GM23338 (cell line): ENCODE measurements around the gene SMIM14. TPM values are rescaled to one million over a fixed set of nuclear protein-coding genes. Genes with fewer than 3 reads are reported as not detected.

ENCODE experiments used
- ATAC-seq: fragments of 200-7000 bp; cut with Tn5 transposase; 3 replicates; pipeline ENCODE4 v1.9.1; 2020
- DNase-seq: peaks from one replicate; pipeline ENCODE4 v3.0.0-alpha.2; 2015; ENCODE audit warnings: low spot score
- H2AFZ ChIP-seq: fragments of 200-600 bp; sonication (generic); 2 replicates; pipeline ENCODE4 v1.8.0; 2016; ENCODE audit warnings: antibody characterized with exemption, mild to moderate bottlenecking, moderate library complexity
- H3F3A ChIP-seq: fragments of 200-600 bp; sonication (generic); replicated peaks from 2 replicates; pipeline ENCODE4 v1.8.0; 2017; ENCODE audit warnings: antibody characterized with exemption, mixed run types, low read depth
- H3K27ac ChIP-seq: fragments of 200-600 bp; sonication (generic); 2 replicates; pipeline ENCODE4 v1.6.1; 2016; ENCODE audit warnings: low read depth
- H3K27me3 ChIP-seq: fragments of 200-600 bp; sonication (generic); 2 replicates; pipeline ENCODE4 v1.8.0; 2016; ENCODE audit warnings: mild to moderate bottlenecking, mixed run types, moderate library complexity; ENCODE audit not compliant: insufficient read depth
- H3K36me3 ChIP-seq: fragments of 200-600 bp; sonication (generic); 2 replicates; pipeline ENCODE4 v1.8.0; 2016; ENCODE audit warnings: mild to moderate bottlenecking; ENCODE audit not compliant: insufficient read depth
- H3K4me1 ChIP-seq: fragments of 200-600 bp; sonication (generic); 2 replicates; pipeline ENCODE4 v1.8.0; 2016; ENCODE audit warnings: mild to moderate bottlenecking, moderate library complexity; ENCODE audit not compliant: insufficient read depth
- H3K4me2 ChIP-seq: fragments of 200-600 bp; sonication (generic); 2 replicates; pipeline ENCODE4 v1.7.1; 2017; ENCODE audit warnings: mixed run types
- H3K4me3 ChIP-seq: fragments of 200-600 bp; sonication (generic); 2 replicates; pipeline ENCODE4 v1.6.1; 2016; ENCODE audit warnings: mixed run types
- H3K79me2 ChIP-seq: fragments of 200-600 bp; sonication (generic); replicated peaks from 2 replicates; pipeline ENCODE4 v1.8.0; 2017; ENCODE audit warnings: mild to moderate bottlenecking; ENCODE audit not compliant: insufficient read depth
- H3K9me2 ChIP-seq: fragments of 200-600 bp; sonication (generic); 2 replicates; pipeline ENCODE4 v1.8.0; 2017; ENCODE audit not compliant: insufficient read depth
- H4K20me1 ChIP-seq: fragments of 200-600 bp; sonication (generic); replicated peaks from 2 replicates; pipeline ENCODE4 v1.8.0; 2017; ENCODE audit warnings: mild to moderate bottlenecking; ENCODE audit not compliant: insufficient read depth
- H3K27ac Mint-ChIP-seq: 2 replicates; pipeline ENCODE4 v1.8.0; 2020; ENCODE audit warnings: inconsistent platforms, mild to moderate bottlenecking, moderate library complexity, mixed read lengths
- H3K27me3 Mint-ChIP-seq: 3 replicates; pipeline ENCODE4 v1.8.0; 2022; ENCODE audit warnings: low read depth, mild to moderate bottlenecking, moderate library complexity, mixed read lengths, inconsistent platforms; ENCODE audit not compliant: insufficient read depth, poor library complexity
- H3K36me3 Mint-ChIP-seq: 3 replicates; pipeline ENCODE4 v1.8.0; 2021; ENCODE audit warnings: low read depth, mild to moderate bottlenecking, inconsistent platforms, moderate library complexity, mixed read lengths
- H3K4me1 Mint-ChIP-seq: 3 replicates; pipeline ENCODE4 v1.8.0; 2020; ENCODE audit warnings: mild to moderate bottlenecking, inconsistent platforms, mixed read lengths
- H3K4me3 Mint-ChIP-seq: 3 replicates; pipeline ENCODE4 v1.8.0; 2021; ENCODE audit warnings: moderate library complexity, mild to moderate bottlenecking, inconsistent platforms, mixed read lengths
- H3K9me3 Mint-ChIP-seq: 3 replicates; pipeline ENCODE4 v1.8.0; 2020; ENCODE audit warnings: moderate library complexity, mild to moderate bottlenecking, inconsistent platforms, mixed read lengths
- CREB1 ChIP-seq: fragments of 250-450 bp; sonication (Bioruptor Pico); IDR thresholded peaks from 2 replicates; pipeline ENCODE4 v1.5.0; 2020; ENCODE audit warnings: low read depth, mild to moderate bottlenecking, moderate library complexity
- EZH2 ChIP-seq: fragments of 200-600 bp; sonication (generic); IDR thresholded peaks from one replicate; pipeline ENCODE4 v1.8.0; 2017; ENCODE audit warnings: antibody characterized with exemption, mild to moderate bottlenecking, low read depth; ENCODE audit not compliant: unreplicated experiment
- EZH2phosphoT487 ChIP-seq: fragments of 200-600 bp; sonication (generic); IDR thresholded peaks from one replicate; pipeline ENCODE4 v1.8.1; 2018; ENCODE audit warnings: antibody characterized with exemption; ENCODE audit not compliant: unreplicated experiment
- JUNB ChIP-seq: IDR thresholded peaks from one replicate; pipeline ENCODE4 v1.6.1; 2016; ENCODE audit warnings: antibody characterized with exemption; ENCODE audit not compliant: unreplicated experiment
- NANOG ChIP-seq: IDR thresholded peaks from 2 replicates; pipeline ENCODE4 v1.6.1; 2016; ENCODE audit warnings: antibody characterized with exemption, borderline replicate concordance
- POLR2AphosphoS5 ChIP-seq: IDR thresholded peaks from 2 replicates; pipeline ENCODE4 v1.6.1; 2016; ENCODE audit warnings: antibody characterized with exemption, low read depth
- STAT1 ChIP-seq: IDR thresholded peaks from one replicate; pipeline ENCODE4 v1.6.1; 2016; ENCODE audit warnings: antibody characterized with exemption; ENCODE audit not compliant: unreplicated experiment
- ZNF114 ChIP-seq: fragments of 250-450 bp; sonication (Bioruptor Pico); IDR thresholded peaks from 2 replicates; pipeline ENCODE4 v1.5.0; 2020; ENCODE audit warnings: mild to moderate bottlenecking, moderate library complexity
- ZNF331 ChIP-seq: fragments of 250-450 bp; sonication (Bioruptor Pico); IDR thresholded peaks from 2 replicates; pipeline ENCODE4 v1.5.0; 2020; ENCODE audit warnings: low read depth, mild to moderate bottlenecking, moderate library complexity
- polyA plus RNA-seq: library from polyadenylated mRNA; unstranded; fragments of >200 nt; fragmentation: Nextera tagmentation; extraction: Ambion mirVana; gene quantifications from 2 replicates; pipeline ENCODE4 v1.2.1, GENCODE V29; 2016
- total RNA-seq: library from RNA; depleted of rRNA; stranded (reverse); fragments of >200 nt; shearing (Covaris generic); gene quantifications from 2 replicates; pipeline ENCODE4 v1.2.3, GENCODE V29; 2014
- TF ChIP-seq, protein P1 (sequence below): fragments of 250-450 bp; sonication (Bioruptor Pico); IDR thresholded peaks from 2 replicates; pipeline ENCODE4 v1.5.0; 2020; ENCODE audit warnings: mild to moderate bottlenecking, moderate library complexity
- TF ChIP-seq, protein P2 (sequence below): IDR thresholded peaks from one replicate; pipeline ENCODE4 v1.6.1; 2018; ENCODE audit warnings: antibody characterized with exemption; ENCODE audit not compliant: unreplicated experiment
- TF ChIP-seq, protein P3 (sequence below), 2 experiments: fragments of 200-600 bp in 1 of 2; sonication (generic) in 1 of 2; conservative IDR thresholded peaks; 2 replicates each; pipeline versions ENCODE4 v1.5.1 to v1.6.1; 2016 to 2017; ENCODE audit warnings: antibody characterized with exemption in 2 of 2, low read depth in 2 of 2, mild to moderate bottlenecking in 2 of 2, moderate library complexity in 1 of 2
- TF ChIP-seq, protein P4 (sequence below): IDR thresholded peaks from 2 replicates; pipeline ENCODE4 v1.6.1; 2016; ENCODE audit warnings: antibody characterized with exemption

The SMIM14 gene
- total and polyA plus RNA-seq, 2 experiments from 2014 or later = 29.0 to 52.6 TPM

DNA sequence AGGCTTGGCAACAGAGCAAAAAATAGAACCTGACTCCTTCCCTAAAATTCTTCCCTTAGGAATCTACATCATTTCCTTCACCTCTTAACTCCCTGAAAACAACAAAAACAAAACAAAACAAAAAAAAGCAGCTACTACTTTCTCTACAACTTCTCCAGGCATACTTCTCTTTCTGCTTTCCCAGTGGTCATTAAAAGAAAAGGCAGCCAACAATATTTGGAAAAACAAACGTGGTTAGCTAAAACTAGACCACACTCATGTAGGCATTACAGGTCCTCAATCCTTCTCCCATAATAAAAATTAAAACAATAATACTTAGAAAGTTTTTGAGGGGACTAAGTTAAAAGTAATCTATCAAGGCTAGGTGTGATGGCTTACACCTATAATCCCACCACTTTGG lies 29.0 kb upstream of the SMIM14 start:
- peaks cover 2% of the 10 kb centered on the region for H3K27me3 Mint-ChIP-seq
- H3K36me3 Mint-ChIP-seq = no peaks in the 10 kb centered on the region
- H3K4me3 Mint-ChIP-seq = no peak overlapping the region
- Histone ChIP-seq H4K20me1 (no peaks in the 10 kb centered on the region), H3K4me2 (no peak overlapping the region), H3K4me1 (no peaks in the 10 kb centered on the region), H3K27me3 (no peaks in the 10 kb centered on the region), H3K79me2 (no peaks in the 10 kb centered on the region), H2AFZ (no peak overlapping the region), H3K9me2 (no peaks in the 10 kb centered on the region), H3K4me3 (no peak overlapping the region), H3K27ac (no peak overlapping the region), H3K36me3 (no peaks in the 10 kb centered on the region), H3F3A (no peaks in the 10 kb centered on the region)
- peaks cover 7% of the 10 kb centered on the region; the same call in 2 of the 3 replicates for H3K9me3 Mint-ChIP-seq
- no peaks in the 10 kb centered on the region for H3K4me1 Mint-ChIP-seq
- TF ChIP-seq, protein P1, sequence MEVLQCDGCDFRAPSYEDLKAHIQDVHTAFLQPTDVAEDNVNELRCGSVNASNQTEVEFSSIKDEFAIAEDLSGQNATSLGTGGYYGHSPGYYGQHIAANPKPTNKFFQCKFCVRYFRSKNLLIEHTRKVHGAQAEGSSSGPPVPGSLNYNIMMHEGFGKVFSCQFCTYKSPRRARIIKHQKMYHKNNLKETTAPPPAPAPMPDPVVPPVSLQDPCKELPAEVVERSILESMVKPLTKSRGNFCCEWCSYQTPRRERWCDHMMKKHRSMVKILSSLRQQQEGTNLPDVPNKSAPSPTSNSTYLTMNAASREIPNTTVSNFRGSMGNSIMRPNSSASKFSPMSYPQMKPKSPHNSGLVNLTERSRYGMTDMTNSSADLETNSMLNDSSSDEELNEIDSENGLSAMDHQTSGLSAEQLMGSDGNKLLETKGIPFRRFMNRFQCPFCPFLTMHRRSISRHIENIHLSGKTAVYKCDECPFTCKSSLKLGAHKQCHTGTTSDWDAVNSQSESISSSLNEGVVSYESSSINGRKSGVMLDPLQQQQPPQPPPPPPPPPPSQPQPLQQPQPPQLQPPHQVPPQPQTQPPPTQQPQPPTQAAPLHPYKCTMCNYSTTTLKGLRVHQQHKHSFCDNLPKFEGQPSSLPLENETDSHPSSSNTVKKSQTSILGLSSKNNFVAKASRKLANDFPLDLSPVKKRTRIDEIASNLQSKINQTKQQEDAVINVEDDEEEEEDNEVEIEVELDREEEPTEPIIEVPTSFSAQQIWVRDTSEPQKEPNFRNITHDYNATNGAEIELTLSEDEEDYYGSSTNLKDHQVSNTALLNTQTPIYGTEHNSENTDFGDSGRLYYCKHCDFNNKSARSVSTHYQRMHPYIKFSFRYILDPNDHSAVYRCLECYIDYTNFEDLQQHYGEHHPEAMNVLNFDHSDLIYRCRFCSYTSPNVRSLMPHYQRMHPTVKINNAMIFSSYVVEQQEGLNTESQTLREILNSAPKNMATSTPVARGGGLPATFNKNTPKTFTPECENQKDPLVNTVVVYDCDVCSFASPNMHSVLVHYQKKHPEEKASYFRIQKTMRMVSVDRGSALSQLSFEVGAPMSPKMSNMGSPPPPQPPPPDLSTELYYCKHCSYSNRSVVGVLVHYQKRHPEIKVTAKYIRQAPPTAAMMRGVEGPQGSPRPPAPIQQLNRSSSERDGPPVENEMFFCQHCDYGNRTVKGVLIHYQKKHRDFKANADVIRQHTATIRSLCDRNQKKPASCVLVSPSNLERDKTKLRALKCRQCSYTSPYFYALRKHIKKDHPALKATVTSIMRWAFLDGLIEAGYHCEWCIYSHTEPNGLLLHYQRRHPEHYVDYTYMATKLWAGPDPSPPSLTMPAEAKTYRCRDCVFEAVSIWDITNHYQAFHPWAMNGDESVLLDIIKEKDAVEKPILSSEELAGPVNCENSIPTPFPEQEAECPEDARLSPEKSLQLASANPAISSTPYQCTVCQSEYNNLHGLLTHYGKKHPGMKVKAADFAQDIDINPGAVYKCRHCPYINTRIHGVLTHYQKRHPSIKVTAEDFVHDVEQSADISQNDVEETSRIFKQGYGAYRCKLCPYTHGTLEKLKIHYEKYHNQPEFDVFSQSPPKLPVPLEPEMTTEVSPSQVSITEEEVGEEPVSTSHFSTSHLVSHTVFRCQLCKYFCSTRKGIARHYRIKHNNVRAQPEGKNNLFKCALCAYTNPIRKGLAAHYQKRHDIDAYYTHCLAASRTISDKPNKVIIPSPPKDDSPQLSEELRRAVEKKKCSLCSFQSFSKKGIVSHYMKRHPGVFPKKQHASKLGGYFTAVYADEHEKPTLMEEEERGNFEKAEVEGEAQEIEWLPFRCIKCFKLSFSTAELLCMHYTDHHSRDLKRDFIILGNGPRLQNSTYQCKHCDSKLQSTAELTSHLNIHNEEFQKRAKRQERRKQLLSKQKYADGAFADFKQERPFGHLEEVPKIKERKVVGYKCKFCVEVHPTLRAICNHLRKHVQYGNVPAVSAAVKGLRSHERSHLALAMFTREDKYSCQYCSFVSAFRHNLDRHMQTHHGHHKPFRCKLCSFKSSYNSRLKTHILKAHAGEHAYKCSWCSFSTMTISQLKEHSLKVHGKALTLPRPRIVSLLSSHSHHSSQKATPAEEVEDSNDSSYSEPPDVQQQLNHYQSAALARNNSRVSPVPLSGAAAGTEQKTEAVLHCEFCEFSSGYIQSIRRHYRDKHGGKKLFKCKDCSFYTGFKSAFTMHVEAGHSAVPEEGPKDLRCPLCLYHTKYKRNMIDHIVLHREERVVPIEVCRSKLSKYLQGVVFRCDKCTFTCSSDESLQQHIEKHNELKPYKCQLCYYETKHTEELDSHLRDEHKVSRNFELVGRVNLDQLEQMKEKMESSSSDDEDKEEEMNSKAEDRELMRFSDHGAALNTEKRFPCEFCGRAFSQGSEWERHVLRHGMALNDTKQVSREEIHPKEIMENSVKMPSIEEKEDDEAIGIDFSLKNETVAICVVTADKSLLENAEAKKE (CRISPR knock-in tag) = no peak
- TF ChIP-seq JUNB (no peak), STAT1 (no peak), EZH2 (no peak), ZNF114 (CRISPR knock-in tag) (no peak), CREB1 (CRISPR knock-in tag) (no peak), POLR2AphosphoS5 (no peak), NANOG (no peak), EZH2phosphoT487 (no peak), ZNF331 (CRISPR knock-in tag) (no peak)
- TF ChIP-seq, protein P2, sequence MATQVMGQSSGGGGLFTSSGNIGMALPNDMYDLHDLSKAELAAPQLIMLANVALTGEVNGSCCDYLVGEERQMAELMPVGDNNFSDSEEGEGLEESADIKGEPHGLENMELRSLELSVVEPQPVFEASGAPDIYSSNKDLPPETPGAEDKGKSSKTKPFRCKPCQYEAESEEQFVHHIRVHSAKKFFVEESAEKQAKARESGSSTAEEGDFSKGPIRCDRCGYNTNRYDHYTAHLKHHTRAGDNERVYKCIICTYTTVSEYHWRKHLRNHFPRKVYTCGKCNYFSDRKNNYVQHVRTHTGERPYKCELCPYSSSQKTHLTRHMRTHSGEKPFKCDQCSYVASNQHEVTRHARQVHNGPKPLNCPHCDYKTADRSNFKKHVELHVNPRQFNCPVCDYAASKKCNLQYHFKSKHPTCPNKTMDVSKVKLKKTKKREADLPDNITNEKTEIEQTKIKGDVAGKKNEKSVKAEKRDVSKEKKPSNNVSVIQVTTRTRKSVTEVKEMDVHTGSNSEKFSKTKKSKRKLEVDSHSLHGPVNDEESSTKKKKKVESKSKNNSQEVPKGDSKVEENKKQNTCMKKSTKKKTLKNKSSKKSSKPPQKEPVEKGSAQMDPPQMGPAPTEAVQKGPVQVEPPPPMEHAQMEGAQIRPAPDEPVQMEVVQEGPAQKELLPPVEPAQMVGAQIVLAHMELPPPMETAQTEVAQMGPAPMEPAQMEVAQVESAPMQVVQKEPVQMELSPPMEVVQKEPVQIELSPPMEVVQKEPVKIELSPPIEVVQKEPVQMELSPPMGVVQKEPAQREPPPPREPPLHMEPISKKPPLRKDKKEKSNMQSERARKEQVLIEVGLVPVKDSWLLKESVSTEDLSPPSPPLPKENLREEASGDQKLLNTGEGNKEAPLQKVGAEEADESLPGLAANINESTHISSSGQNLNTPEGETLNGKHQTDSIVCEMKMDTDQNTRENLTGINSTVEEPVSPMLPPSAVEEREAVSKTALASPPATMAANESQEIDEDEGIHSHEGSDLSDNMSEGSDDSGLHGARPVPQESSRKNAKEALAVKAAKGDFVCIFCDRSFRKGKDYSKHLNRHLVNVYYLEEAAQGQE = no peak
- TF ChIP-seq, protein P3, sequence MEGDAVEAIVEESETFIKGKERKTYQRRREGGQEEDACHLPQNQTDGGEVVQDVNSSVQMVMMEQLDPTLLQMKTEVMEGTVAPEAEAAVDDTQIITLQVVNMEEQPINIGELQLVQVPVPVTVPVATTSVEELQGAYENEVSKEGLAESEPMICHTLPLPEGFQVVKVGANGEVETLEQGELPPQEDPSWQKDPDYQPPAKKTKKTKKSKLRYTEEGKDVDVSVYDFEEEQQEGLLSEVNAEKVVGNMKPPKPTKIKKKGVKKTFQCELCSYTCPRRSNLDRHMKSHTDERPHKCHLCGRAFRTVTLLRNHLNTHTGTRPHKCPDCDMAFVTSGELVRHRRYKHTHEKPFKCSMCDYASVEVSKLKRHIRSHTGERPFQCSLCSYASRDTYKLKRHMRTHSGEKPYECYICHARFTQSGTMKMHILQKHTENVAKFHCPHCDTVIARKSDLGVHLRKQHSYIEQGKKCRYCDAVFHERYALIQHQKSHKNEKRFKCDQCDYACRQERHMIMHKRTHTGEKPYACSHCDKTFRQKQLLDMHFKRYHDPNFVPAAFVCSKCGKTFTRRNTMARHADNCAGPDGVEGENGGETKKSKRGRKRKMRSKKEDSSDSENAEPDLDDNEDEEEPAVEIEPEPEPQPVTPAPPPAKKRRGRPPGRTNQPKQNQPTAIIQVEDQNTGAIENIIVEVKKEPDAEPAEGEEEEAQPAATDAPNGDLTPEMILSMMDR (conservative IDR thresholded peaks at IDR 0.05; ENCODE audit: low read depth in 2 of 2) = no peak
- TF ChIP-seq, protein P4, sequence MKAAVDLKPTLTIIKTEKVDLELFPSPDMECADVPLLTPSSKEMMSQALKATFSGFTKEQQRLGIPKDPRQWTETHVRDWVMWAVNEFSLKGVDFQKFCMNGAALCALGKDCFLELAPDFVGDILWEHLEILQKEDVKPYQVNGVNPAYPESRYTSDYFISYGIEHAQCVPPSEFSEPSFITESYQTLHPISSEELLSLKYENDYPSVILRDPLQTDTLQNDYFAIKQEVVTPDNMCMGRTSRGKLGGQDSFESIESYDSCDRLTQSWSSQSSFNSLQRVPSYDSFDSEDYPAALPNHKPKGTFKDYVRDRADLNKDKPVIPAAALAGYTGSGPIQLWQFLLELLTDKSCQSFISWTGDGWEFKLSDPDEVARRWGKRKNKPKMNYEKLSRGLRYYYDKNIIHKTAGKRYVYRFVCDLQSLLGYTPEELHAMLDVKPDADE = no peak
- ATAC-seq = no peak
- no peak overlapping the region; the same call in 1 of the 2 replicates for H3K27ac Mint-ChIP-seq
- DNase-seq = no peak
